Measurements from ENCODE around the gene ADAM12.

DNA sequence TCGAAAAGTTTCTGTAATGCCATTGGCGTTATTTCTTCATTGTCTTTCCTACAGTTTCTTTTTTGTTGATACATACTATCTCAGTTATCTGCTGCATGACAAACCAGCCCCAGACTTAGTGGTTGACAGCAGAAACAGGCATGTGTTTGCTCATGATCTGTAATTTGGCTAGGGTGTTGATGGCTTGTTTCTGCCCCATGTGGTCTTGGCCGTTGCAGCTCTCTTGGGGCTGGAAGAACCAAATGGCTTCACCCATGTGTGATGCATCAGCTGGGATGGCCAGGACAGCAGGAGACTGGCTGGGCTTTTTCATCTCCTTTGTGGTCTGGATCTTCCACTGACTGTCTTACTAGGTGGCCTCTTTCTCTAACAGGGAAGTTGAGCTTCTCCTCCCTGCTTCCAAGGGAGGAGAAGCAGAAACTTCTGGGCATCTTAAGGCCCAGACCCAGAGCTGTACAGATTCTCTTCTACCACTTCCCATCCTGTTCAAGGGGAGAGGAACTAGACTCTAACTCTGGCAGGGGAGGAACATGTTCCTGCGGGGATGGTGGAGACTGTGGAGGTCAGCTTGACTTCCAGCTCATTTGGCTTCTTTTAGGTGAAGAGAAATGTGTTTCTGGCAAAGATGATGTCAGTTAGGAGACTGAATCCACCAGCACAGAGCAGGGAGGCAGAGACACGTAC, 402.6 kb downstream of the ADAM12 start:
- TF ChIP-seq, protein P1, sequence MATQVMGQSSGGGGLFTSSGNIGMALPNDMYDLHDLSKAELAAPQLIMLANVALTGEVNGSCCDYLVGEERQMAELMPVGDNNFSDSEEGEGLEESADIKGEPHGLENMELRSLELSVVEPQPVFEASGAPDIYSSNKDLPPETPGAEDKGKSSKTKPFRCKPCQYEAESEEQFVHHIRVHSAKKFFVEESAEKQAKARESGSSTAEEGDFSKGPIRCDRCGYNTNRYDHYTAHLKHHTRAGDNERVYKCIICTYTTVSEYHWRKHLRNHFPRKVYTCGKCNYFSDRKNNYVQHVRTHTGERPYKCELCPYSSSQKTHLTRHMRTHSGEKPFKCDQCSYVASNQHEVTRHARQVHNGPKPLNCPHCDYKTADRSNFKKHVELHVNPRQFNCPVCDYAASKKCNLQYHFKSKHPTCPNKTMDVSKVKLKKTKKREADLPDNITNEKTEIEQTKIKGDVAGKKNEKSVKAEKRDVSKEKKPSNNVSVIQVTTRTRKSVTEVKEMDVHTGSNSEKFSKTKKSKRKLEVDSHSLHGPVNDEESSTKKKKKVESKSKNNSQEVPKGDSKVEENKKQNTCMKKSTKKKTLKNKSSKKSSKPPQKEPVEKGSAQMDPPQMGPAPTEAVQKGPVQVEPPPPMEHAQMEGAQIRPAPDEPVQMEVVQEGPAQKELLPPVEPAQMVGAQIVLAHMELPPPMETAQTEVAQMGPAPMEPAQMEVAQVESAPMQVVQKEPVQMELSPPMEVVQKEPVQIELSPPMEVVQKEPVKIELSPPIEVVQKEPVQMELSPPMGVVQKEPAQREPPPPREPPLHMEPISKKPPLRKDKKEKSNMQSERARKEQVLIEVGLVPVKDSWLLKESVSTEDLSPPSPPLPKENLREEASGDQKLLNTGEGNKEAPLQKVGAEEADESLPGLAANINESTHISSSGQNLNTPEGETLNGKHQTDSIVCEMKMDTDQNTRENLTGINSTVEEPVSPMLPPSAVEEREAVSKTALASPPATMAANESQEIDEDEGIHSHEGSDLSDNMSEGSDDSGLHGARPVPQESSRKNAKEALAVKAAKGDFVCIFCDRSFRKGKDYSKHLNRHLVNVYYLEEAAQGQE (tag by site-specific recombination; IDR thresholded peaks at IDR 0.05), result no peak
- TF ChIP-seq, protein P2, sequence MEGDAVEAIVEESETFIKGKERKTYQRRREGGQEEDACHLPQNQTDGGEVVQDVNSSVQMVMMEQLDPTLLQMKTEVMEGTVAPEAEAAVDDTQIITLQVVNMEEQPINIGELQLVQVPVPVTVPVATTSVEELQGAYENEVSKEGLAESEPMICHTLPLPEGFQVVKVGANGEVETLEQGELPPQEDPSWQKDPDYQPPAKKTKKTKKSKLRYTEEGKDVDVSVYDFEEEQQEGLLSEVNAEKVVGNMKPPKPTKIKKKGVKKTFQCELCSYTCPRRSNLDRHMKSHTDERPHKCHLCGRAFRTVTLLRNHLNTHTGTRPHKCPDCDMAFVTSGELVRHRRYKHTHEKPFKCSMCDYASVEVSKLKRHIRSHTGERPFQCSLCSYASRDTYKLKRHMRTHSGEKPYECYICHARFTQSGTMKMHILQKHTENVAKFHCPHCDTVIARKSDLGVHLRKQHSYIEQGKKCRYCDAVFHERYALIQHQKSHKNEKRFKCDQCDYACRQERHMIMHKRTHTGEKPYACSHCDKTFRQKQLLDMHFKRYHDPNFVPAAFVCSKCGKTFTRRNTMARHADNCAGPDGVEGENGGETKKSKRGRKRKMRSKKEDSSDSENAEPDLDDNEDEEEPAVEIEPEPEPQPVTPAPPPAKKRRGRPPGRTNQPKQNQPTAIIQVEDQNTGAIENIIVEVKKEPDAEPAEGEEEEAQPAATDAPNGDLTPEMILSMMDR (tag by site-specific recombination; IDR thresholded peaks at IDR 0.05), result no peak
- TF ChIP-seq ZBTB1 (tag by site-specific recombination; IDR thresholded peaks at IDR 0.05), result no peak
- TF ChIP-seq HOXA7 (CRISPR knock-in tag; IDR thresholded peaks at IDR 0.05; ENCODE audit: borderline replicate concordance), result no peak
- no peak for TF ChIP-seq ZNF658 (tag by site-specific recombination; IDR thresholded peaks at IDR 0.05)
- no peak for TF ChIP-seq ZNF792 (tag by site-specific recombination; IDR thresholded peaks at IDR 0.05)
- no peak for TF ChIP-seq ZNF785 (tag by site-specific recombination; IDR thresholded peaks at IDR 0.05)
- no peak for TF ChIP-seq KLF1 (tag by site-specific recombination; IDR thresholded peaks at IDR 0.05)
- TF ChIP-seq, protein P3, sequence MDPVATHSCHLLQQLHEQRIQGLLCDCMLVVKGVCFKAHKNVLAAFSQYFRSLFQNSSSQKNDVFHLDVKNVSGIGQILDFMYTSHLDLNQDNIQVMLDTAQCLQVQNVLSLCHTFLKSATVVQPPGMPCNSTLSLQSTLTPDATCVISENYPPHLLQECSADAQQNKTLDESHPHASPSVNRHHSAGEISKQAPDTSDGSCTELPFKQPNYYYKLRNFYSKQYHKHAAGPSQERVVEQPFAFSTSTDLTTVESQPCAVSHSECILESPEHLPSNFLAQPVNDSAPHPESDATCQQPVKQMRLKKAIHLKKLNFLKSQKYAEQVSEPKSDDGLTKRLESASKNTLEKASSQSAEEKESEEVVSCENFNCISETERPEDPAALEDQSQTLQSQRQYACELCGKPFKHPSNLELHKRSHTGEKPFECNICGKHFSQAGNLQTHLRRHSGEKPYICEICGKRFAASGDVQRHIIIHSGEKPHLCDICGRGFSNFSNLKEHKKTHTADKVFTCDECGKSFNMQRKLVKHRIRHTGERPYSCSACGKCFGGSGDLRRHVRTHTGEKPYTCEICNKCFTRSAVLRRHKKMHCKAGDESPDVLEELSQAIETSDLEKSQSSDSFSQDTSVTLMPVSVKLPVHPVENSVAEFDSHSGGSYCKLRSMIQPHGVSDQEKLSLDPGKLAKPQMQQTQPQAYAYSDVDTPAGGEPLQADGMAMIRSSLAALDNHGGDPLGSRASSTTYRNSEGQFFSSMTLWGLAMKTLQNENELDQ (tag by site-specific recombination; IDR thresholded peaks at IDR 0.05; ENCODE audit: low read depth), result no peak
